Astrocyte (in vitro differentiated cells and primary cell): ENCODE measurements around the gene TLR9. TPM values are rescaled to one million over a fixed set of nuclear protein-coding genes. Genes with fewer than 3 reads are reported as not detected.

Source experiments
- DNase-seq: peaks from one replicate; pipeline ENCODE4 v3.0.0-alpha.2; 2010; ENCODE audit warnings: low read depth
- FAIRE-seq: peaks from 2 replicates; lab custom pipeline; 2011; peaks lifted over from hg19 to GRCh38; lab: Jason Lieb, UNC
- H2AFZ ChIP-seq: 2 replicates; pipeline ENCODE4 v1.6.0; 2012; ENCODE audit warnings: low read depth, low read length, inconsistent platforms
- H3K27ac ChIP-seq: 2 replicates; pipeline ENCODE4 v1.5.1; 2011; ENCODE audit warnings: low read depth, low read length, inconsistent platforms
- H3K27me3 ChIP-seq: 2 replicates; pipeline ENCODE4 v1.6.0; 2011; ENCODE audit warnings: low read length, inconsistent platforms; ENCODE audit not compliant: insufficient read depth
- H3K36me3 ChIP-seq: 2 replicates; pipeline ENCODE4 v1.5.1; 2011; ENCODE audit warnings: low read length, inconsistent platforms; ENCODE audit not compliant: insufficient read depth
- H3K4me1 ChIP-seq: 2 replicates; pipeline ENCODE4 v1.5.1; 2011; ENCODE audit warnings: low read length, inconsistent platforms; ENCODE audit not compliant: insufficient read depth
- H3K4me2 ChIP-seq: 2 replicates; pipeline ENCODE4 v1.6.0; 2012; ENCODE audit warnings: low read length, inconsistent platforms
- H3K4me3 ChIP-seq: 2 replicates; pipeline ENCODE4 v1.5.1; 2011; ENCODE audit warnings: low read depth, mild to moderate bottlenecking, low read length, inconsistent platforms; ENCODE audit not compliant: insufficient read depth
- H3K79me2 ChIP-seq: 2 replicates; pipeline ENCODE4 v1.6.0; 2012; ENCODE audit warnings: mild to moderate bottlenecking, low read length, inconsistent platforms; ENCODE audit not compliant: insufficient read depth
- H3K9ac ChIP-seq: 2 replicates; pipeline ENCODE4 v1.6.0; 2012; ENCODE audit warnings: mild to moderate bottlenecking, low read length, inconsistent platforms
- H3K9me3 ChIP-seq: 2 replicates; pipeline ENCODE4 v1.5.1; 2012; ENCODE audit warnings: low read depth, mild to moderate bottlenecking, low read length, inconsistent platforms; ENCODE audit not compliant: insufficient read depth
- H4K20me1 ChIP-seq: 2 replicates; pipeline ENCODE4 v1.6.0; 2012; ENCODE audit warnings: low read length, inconsistent platforms; ENCODE audit not compliant: insufficient read depth
- H3K27ac Mint-ChIP-seq: one replicate; pipeline ENCODE4 v1.8.0; 2021; ENCODE audit warnings: mild to moderate bottlenecking, mixed read lengths; ENCODE audit not compliant: unreplicated experiment
- H3K27me3 Mint-ChIP-seq: one replicate; pipeline ENCODE4 v1.8.0; 2021; ENCODE audit warnings: low read depth, mixed read lengths; ENCODE audit not compliant: unreplicated experiment
- H3K36me3 Mint-ChIP-seq: one replicate; pipeline ENCODE4 v1.8.0; 2021; ENCODE audit warnings: low read depth, mixed read lengths; ENCODE audit not compliant: unreplicated experiment
- H3K4me1 Mint-ChIP-seq: one replicate; pipeline ENCODE4 v1.8.0; 2021; ENCODE audit warnings: low read depth, mixed read lengths; ENCODE audit not compliant: unreplicated experiment
- H3K4me3 Mint-ChIP-seq: one replicate; pipeline ENCODE4 v1.8.0; 2021; ENCODE audit warnings: mild to moderate bottlenecking, moderate library complexity, mixed read lengths; ENCODE audit not compliant: unreplicated experiment
- H3K9me3 Mint-ChIP-seq: one replicate; pipeline ENCODE4 v1.8.0; 2021; ENCODE audit warnings: mild to moderate bottlenecking, mixed read lengths; ENCODE audit not compliant: unreplicated experiment
- CTCF ChIP-seq: IDR thresholded peaks from 2 replicates; pipeline ENCODE4 v1.5.1; 2011; ENCODE audit warnings: low read depth, mild to moderate bottlenecking, inconsistent platforms, low read length, moderate library complexity; ENCODE audit not compliant: insufficient read depth
- EZH2 ChIP-seq: IDR thresholded peaks from 2 replicates; pipeline ENCODE4 v1.6.1; 2012; ENCODE audit warnings: mild to moderate bottlenecking, low read length, inconsistent platforms; ENCODE audit not compliant: insufficient read depth
- total RNA-seq: library from RNA; stranded (reverse); gene quantifications from 2 replicates; pipeline ENCODE4 v1.2.1, GENCODE V29; 2021

TLR9 gene
- total RNA-seq, 1 donor from 2014 or later = 0.25 TPM

DNA sequence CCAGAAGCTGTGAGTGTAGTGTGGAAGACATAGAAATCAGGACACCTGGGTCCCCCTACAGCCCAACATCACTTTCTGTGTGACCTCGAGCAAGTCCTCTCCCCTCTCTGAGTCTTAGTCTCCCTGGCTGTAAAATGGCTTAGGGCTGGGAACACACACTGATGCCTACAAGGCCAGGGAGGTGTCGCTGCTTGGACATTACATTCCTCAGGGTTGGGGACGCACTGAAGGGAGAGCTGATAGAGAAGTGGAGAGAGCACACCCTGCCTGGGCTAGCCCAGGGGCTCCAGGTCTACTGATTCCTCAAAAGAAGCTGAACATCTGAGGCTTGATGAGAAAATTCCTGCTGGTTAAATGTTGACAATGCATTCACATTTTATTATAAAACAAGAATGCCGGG, 33.8 kb downstream of the TLR9 start:
- Mint-ChIP-seq H3K27me3 (peaks cover 10% of the 10 kb centered on the region), H3K4me1 (no peaks in the 10 kb centered on the region), H3K4me3 (no peak overlapping the region), H3K9me3 (peaks cover 3% of the 10 kb centered on the region), H3K27ac (no peak overlapping the region), H3K36me3 (no peaks in the 10 kb centered on the region)
- H3K79me2 ChIP-seq = no peaks in the 10 kb centered on the region
- DNase-seq (no peak), FAIRE-seq (no peak)
- TF ChIP-seq EZH2 (no peak), CTCF (no peak)
- H3K9me3 ChIP-seq = no peaks in the 10 kb centered on the region
- H3K4me1 ChIP-seq = peaks cover 9% of the 10 kb centered on the region
- H2AFZ ChIP-seq = no peak overlapping the region
- no peaks in the 10 kb centered on the region for H3K27me3 ChIP-seq
- H3K4me3 ChIP-seq = no peak overlapping the region
- no peak overlapping the region for H3K4me2 ChIP-seq
- no peaks in the 10 kb centered on the region for H3K36me3 ChIP-seq
- H3K27ac ChIP-seq = no peak overlapping the region
- no peaks in the 10 kb centered on the region for H4K20me1 ChIP-seq
- H3K9ac ChIP-seq = no peak overlapping the region

GRCh38 chr3:52190294-52191074, 35.0 kb downstream of the TLR9 start:
- FAIRE-seq (no peak), DNase-seq (peak; percentile 34)
- Mint-ChIP-seq H3K4me1 (no peaks in the 10 kb centered on the region), H3K36me3 (no peaks in the 10 kb centered on the region), H3K9me3 (peaks cover 4% of the 10 kb centered on the region), H3K27ac (no peak overlapping the region), H3K27me3 (peaks cover 13% of the 10 kb centered on the region), H3K4me3 (no peak overlapping the region)
- peaks cover 9% of the 10 kb centered on the region for H3K4me1 ChIP-seq
- H3K27ac ChIP-seq = no peak overlapping the region
- H3K36me3 ChIP-seq = no peaks in the 10 kb centered on the region
- TF ChIP-seq EZH2 (no peak), CTCF (no peak)
- H3K27me3 ChIP-seq = no peaks in the 10 kb centered on the region
- H3K4me2 ChIP-seq = peak overlapping the region; percentile 7
- H3K9ac ChIP-seq = no peak overlapping the region
- no peaks in the 10 kb centered on the region for H3K9me3 ChIP-seq
- H3K4me3 ChIP-seq = no peak overlapping the region
- no peaks in the 10 kb centered on the region for H3K79me2 ChIP-seq
- no peaks in the 10 kb centered on the region for H4K20me1 ChIP-seq
- peak overlapping the region; percentile 32 for H2AFZ ChIP-seq

GRCh38 chr3:52188556-52188955, 36.9 kb downstream of the TLR9 start:
- Mint-ChIP-seq H3K4me1 (no peaks in the 10 kb centered on the region), H3K9me3 (peaks cover 6% of the 10 kb centered on the region), H3K36me3 (no peaks in the 10 kb centered on the region), H3K4me3 (no peak overlapping the region), H3K27me3 (peaks cover 10% of the 10 kb centered on the region), H3K27ac (no peak overlapping the region)
- H2AFZ ChIP-seq = no peak overlapping the region
- DNase-seq = no peak
- H3K4me2 ChIP-seq = no peak overlapping the region
- no peaks in the 10 kb centered on the region for H3K36me3 ChIP-seq
- TF ChIP-seq CTCF (no peak), EZH2 (no peak)
- no peaks in the 10 kb centered on the region for H3K79me2 ChIP-seq
- FAIRE-seq = no peak
- no peaks in the 10 kb centered on the region for H3K9me3 ChIP-seq
- peaks cover 9% of the 10 kb centered on the region for H3K4me1 ChIP-seq
- no peak overlapping the region for H3K27ac ChIP-seq
- no peaks in the 10 kb centered on the region for H3K27me3 ChIP-seq
- no peak overlapping the region for H3K4me3 ChIP-seq
- no peaks in the 10 kb centered on the region for H4K20me1 ChIP-seq
- no peak overlapping the region for H3K9ac ChIP-seq
